GM23338 (cell line): Measurements from ENCODE around the gene DCAKD.

ENCODE experiments used
- CTCF ChIP-seq, 2 experiments: fragments of 200-600 bp in 1 of 2; sonication (generic) in 1 of 2; conservative IDR thresholded peaks; 2 replicates each; pipeline versions ENCODE4 v1.5.1 to v1.6.1; 2016 to 2017; ENCODE audit warnings: antibody characterized with exemption in 2 of 2, low read depth in 2 of 2, mild to moderate bottlenecking in 2 of 2, moderate library complexity in 1 of 2
- ETS1 ChIP-seq: IDR thresholded peaks from 2 replicates; pipeline ENCODE4 v1.6.1; 2016; ENCODE audit warnings: antibody characterized with exemption
- EZH2 ChIP-seq: fragments of 200-600 bp; sonication (generic); IDR thresholded peaks from one replicate; pipeline ENCODE4 v1.8.0; 2017; ENCODE audit warnings: antibody characterized with exemption, mild to moderate bottlenecking, low read depth; ENCODE audit not compliant: unreplicated experiment
- EZH2phosphoT487 ChIP-seq: fragments of 200-600 bp; sonication (generic); IDR thresholded peaks from one replicate; pipeline ENCODE4 v1.8.1; 2018; ENCODE audit warnings: antibody characterized with exemption; ENCODE audit not compliant: unreplicated experiment
- POLR2AphosphoS5 ChIP-seq: IDR thresholded peaks from 2 replicates; pipeline ENCODE4 v1.6.1; 2016; ENCODE audit warnings: antibody characterized with exemption, low read depth
- REST ChIP-seq: IDR thresholded peaks from one replicate; pipeline ENCODE4 v1.6.1; 2018; ENCODE audit warnings: antibody characterized with exemption; ENCODE audit not compliant: unreplicated experiment

- TF ChIP-seq POLR2AphosphoS5: no peak
- no peak for TF ChIP-seq CTCF (conservative IDR thresholded peaks at IDR 0.05; ENCODE audit: low read depth in 2 of 2)
- TF ChIP-seq ETS1: no peak
- TF ChIP-seq EZH2: no peak
- no peak for TF ChIP-seq EZH2phosphoT487
- TF ChIP-seq REST: no peak
These were observed 70.0 kb downstream of the DCAKD start for GRCh38 chr17:44981221-44981968.
